ENCODE measurements around the gene PPEF1.

Gene PPEF1

GRCh38 chrX:18707426-18708049, at the start of gene PPEF1:
PPEF1 (plus strand) TSS chrX:18707645; CDS start chrX:18707781, 136 bp downstream.
- no peak within 1 kb of the TSS for H3K9ac ChIP-seq
- no peak within 1 kb of the TSS for H3K4me3 ChIP-seq
- no peak for TF ChIP-seq Cebpa-rat (IDR thresholded peaks at IDR 0.05)
- no peaks in the 10 kb centered on the region for H3K9me3 ChIP-seq
- peaks cover 59% of the 10 kb centered on the region for H3K27me3 ChIP-seq
- no peak within 1 kb of the TSS for H3K27ac ChIP-seq
- H3K4me2 ChIP-seq, result peak within 1 kb of the TSS; percentile 28; the same call in 1 of the 2 replicates
- no peaks in the 10 kb centered on the region for H3K36me3 ChIP-seq
- H4K20me1 ChIP-seq, result no peaks in the 10 kb centered on the region
- peaks cover 10% of the 10 kb centered on the region; the same call in 1 of the 2 replicates for H3K4me1 ChIP-seq

- TF ChIP-seq Cebpa-rat (IDR thresholded peaks at IDR 0.05), result no peak
- Histone ChIP-seq H3K9me3 (no peaks in the 10 kb centered on the region), H4K20me1 (no peaks in the 10 kb centered on the region), H3K36me3 (no peaks in the 10 kb centered on the region), H3K27ac (no peak overlapping the region), H3K9ac (no peak overlapping the region), H3K4me3 (no peak overlapping the region), H3K27me3 (peaks cover 5% of the 10 kb centered on the region; the same call in 1 of the 2 replicates), H3K4me2 (no peak overlapping the region), H3K4me1 (no peaks in the 10 kb centered on the region)
These were observed 46.2 kb upstream of the PPEF1 start for GRCh38 chrX:18661273-18661672.

GRCh38 chrX:18664947-18665346, 42.5 kb upstream of the PPEF1 start:
- TF ChIP-seq Cebpa-rat (IDR thresholded peaks at IDR 0.05), result no peak
- H3K27me3 ChIP-seq, result peaks cover 22% of the 10 kb centered on the region; the same call in 1 of the 2 replicates
- no peak overlapping the region for H3K4me3 ChIP-seq
- 0 out of 2 replicates have a peak, but pooled peaks cover 5% of the 10 kb centered on the region for H3K4me1 ChIP-seq
- H3K9ac ChIP-seq, result no peak overlapping the region
- no peaks in the 10 kb centered on the region for H4K20me1 ChIP-seq
- H3K9me3 ChIP-seq, result no peaks in the 10 kb centered on the region
- H3K36me3 ChIP-seq, result no peaks in the 10 kb centered on the region
- no peak overlapping the region for H3K27ac ChIP-seq
- no peak overlapping the region for H3K4me2 ChIP-seq

- Histone ChIP-seq H3K27ac (no peak overlapping the region), H4K20me1 (no peaks in the 10 kb centered on the region), H3K4me1 (0 out of 2 replicates have a peak, but pooled peaks cover 5% of the 10 kb centered on the region), H3K36me3 (no peaks in the 10 kb centered on the region), H3K9ac (no peak overlapping the region), H3K27me3 (peaks cover 28% of the 10 kb centered on the region), H3K9me3 (no peaks in the 10 kb centered on the region), H3K4me2 (no peak overlapping the region), H3K4me3 (no peak overlapping the region)
- no peak for TF ChIP-seq Cebpa-rat (IDR thresholded peaks at IDR 0.05)
These were observed 40.8 kb upstream of the PPEF1 start for GRCh38 chrX:18666614-18667013.

- H3K9ac ChIP-seq, result no peak overlapping the region
- H3K27me3 ChIP-seq, result peaks cover 28% of the 10 kb centered on the region
- no peak overlapping the region for H3K4me2 ChIP-seq
- H4K20me1 ChIP-seq, result no peaks in the 10 kb centered on the region
- no peak for TF ChIP-seq Cebpa-rat (IDR thresholded peaks at IDR 0.05)
- no peak overlapping the region for H3K27ac ChIP-seq
- H3K9me3 ChIP-seq, result no peaks in the 10 kb centered on the region
- no peak overlapping the region for H3K4me3 ChIP-seq
- H3K36me3 ChIP-seq, result no peaks in the 10 kb centered on the region
- 0 out of 2 replicates have a peak, but pooled peaks cover 5% of the 10 kb centered on the region for H3K4me1 ChIP-seq
These were observed 39.2 kb upstream of the PPEF1 start for GRCh38 chrX:18668071-18668835.

- no peak for TF ChIP-seq Cebpa-rat (IDR thresholded peaks at IDR 0.05)
These were observed 35.4 kb upstream of the PPEF1 start, which contains the start of gene RS1 for GRCh38 chrX:18672008-18672407. RS1 (minus strand) TSS chrX:18672108; CDS start chrX:18672068, 40 bp downstream.

GRCh38 chrX:18674417-18674787, 33.0 kb upstream of the PPEF1 start:
- no peak for TF ChIP-seq Cebpa-rat (IDR thresholded peaks at IDR 0.05)
- no peaks in the 10 kb centered on the region for H3K4me1 ChIP-seq
- no peaks in the 10 kb centered on the region for H3K9me3 ChIP-seq
- no peaks in the 10 kb centered on the region for H3K36me3 ChIP-seq
- H3K27ac ChIP-seq, result no peak overlapping the region
- peak overlapping the region; percentile 61; the same call in 1 of the 2 replicates for H3K9ac ChIP-seq
- peak overlapping the region; percentile 75 for H3K4me3 ChIP-seq
- no peaks in the 10 kb centered on the region for H4K20me1 ChIP-seq
- peaks cover 26% of the 10 kb centered on the region for H3K27me3 ChIP-seq
- H3K4me2 ChIP-seq, result peak overlapping the region; percentile 38

More at GRCh38 chrX:18672008-18672407, 35.4 kb upstream of the PPEF1 start, which contains the start of gene RS1:
- Histone ChIP-seq H3K4me1 (0 out of 2 replicates have a peak, but pooled peaks cover 5% of the 10 kb centered on the region), H3K4me3 (no peak within 1 kb of the TSS), H3K36me3 (no peaks in the 10 kb centered on the region), H3K4me2 (no peak within 1 kb of the TSS), H4K20me1 (no peaks in the 10 kb centered on the region), H3K9me3 (no peaks in the 10 kb centered on the region), H3K9ac (no peak within 1 kb of the TSS), H3K27me3 (peaks cover 24% of the 10 kb centered on the region), H3K27ac (no peak within 1 kb of the TSS)

GRCh38 chrX:18674788-18675735, 32.4 kb upstream of the PPEF1 start:
- H3K27ac ChIP-seq, result peak overlapping the region; percentile 81
- peak overlapping the region; percentile 75 for H3K4me3 ChIP-seq
- peak overlapping the region; percentile 76 for H3K9ac ChIP-seq
- TF ChIP-seq Cebpa-rat (IDR thresholded peaks at IDR 0.05), result no peak
- peak overlapping the region; percentile 53 for H3K4me2 ChIP-seq
- H3K4me1 ChIP-seq, result no peaks in the 10 kb centered on the region
- no peaks in the 10 kb centered on the region for H4K20me1 ChIP-seq
- no peaks in the 10 kb centered on the region for H3K9me3 ChIP-seq
- peaks cover 23% of the 10 kb centered on the region for H3K27me3 ChIP-seq
- H3K36me3 ChIP-seq, result no peaks in the 10 kb centered on the region

GRCh38 chrX:18676050-18676449, 31.4 kb upstream of the PPEF1 start:
- Histone ChIP-seq H3K36me3 (no peaks in the 10 kb centered on the region), H3K27me3 (peaks cover 14% of the 10 kb centered on the region), H3K9me3 (no peaks in the 10 kb centered on the region), H3K4me2 (no peak overlapping the region), H3K9ac (no peak overlapping the region), H3K4me1 (no peaks in the 10 kb centered on the region), H3K4me3 (no peak overlapping the region), H4K20me1 (no peaks in the 10 kb centered on the region), H3K27ac (no peak overlapping the region)
- TF ChIP-seq Cebpa-rat (IDR thresholded peaks at IDR 0.05), result no peak
